SK-N-SH (cell line): ENCODE measurements around the gene MYO1E. TPM values are rescaled to one million over a fixed set of nuclear protein-coding genes. Genes with fewer than 3 reads are reported as not detected.

Source experiments
- CTCF ChIA-PET: fragments of 300-600, 350-600 bp; formaldehyde crosslinking; extraction: SDS; loops from one replicate; lab custom pipeline; 2021; lab: Yijun Ruan, JAX
- POLR2A ChIA-PET: fragments of 350-600 bp; sonication (Branson Sonifier 250); formaldehyde crosslinking; extraction: SDS; loops from one replicate; lab custom pipeline; 2020; ENCODE audit warnings: antibody characterized with exemption, inconsistent platforms; lab: Yijun Ruan, JAX
- DNase-seq: peaks from one replicate; pipeline ENCODE4 v3.0.0; 2012
- H2AFZ ChIP-seq: fragments of 200-600 bp; sonication (generic); 2 replicates; pipeline ENCODE4 v1.8.1; 2016; ENCODE audit warnings: antibody characterized with exemption, mild to moderate bottlenecking, low read depth
- H3F3A ChIP-seq: fragments of 200-600 bp; sonication (generic); replicated peaks from 2 replicates; pipeline ENCODE3; 2016; ENCODE audit warnings: antibody characterized with exemption, mild to moderate bottlenecking; ENCODE audit not compliant: insufficient read depth
- H3K27ac ChIP-seq, 2 experiments: fragments of 200-500 bp in 1 of 2; fragments of 200-600 bp in 1 of 2; sonication (Bioruptor generic) in 1 of 2; sonication (generic), shearing (Covaris generic) in 1 of 2; 2 replicates each; pipeline versions ENCODE4 v1.5.1 to v1.6.1; 2014 to 2016; ENCODE audit warnings: low read depth in 2 of 2, inconsistent platforms in 1 of 2, low read length in 1 of 2, mild to moderate bottlenecking in 1 of 2, mixed read lengths in 1 of 2
- H3K27me3 ChIP-seq: fragments of 200-600 bp; sonication (generic), shearing (Covaris generic); 2 replicates; pipeline ENCODE4 v1.6.1; 2016; ENCODE audit warnings: mixed run types; ENCODE audit not compliant: insufficient read depth
- H3K36me3 ChIP-seq, 2 experiments: fragments of 200-500 bp in 1 of 2; fragments of 200-600 bp in 1 of 2; sonication (Bioruptor generic) in 1 of 2; sonication (generic) in 1 of 2; replicated peaks in 1 of 2; 2 replicates each; pipeline versions ENCODE3 to v1.5.1; 2014 to 2016; ENCODE audit warnings: low read length in 1 of 2, mild to moderate bottlenecking in 1 of 2; ENCODE audit not compliant: insufficient read depth in 2 of 2, control insufficient read depth in 1 of 2
- H3K4me1 ChIP-seq, 2 experiments: fragments of 200-500 bp in 1 of 2; fragments of 200-600 bp in 1 of 2; sonication (Bioruptor generic) in 1 of 2; sonication (generic), shearing (Covaris generic) in 1 of 2; 2 replicates each; pipeline versions ENCODE4 v1.5.1 to v1.6.1; 2014 to 2016; ENCODE audit warnings: low read depth in 1 of 2, low read length in 1 of 2, mixed run types in 1 of 2; ENCODE audit not compliant: insufficient read depth in 2 of 2, control insufficient read depth in 1 of 2
- H3K4me2 ChIP-seq: fragments of 200-600 bp; sonication (generic), shearing (Covaris generic); 2 replicates; pipeline ENCODE4 v1.6.1; 2017; ENCODE audit warnings: mixed run types
- H3K4me3 ChIP-seq, 2 experiments: fragments of 200-500 bp in 1 of 2; fragments of 200-600 bp in 1 of 2; sonication (Bioruptor generic) in 1 of 2; sonication (generic), shearing (Covaris generic) in 1 of 2; 2 replicates each; pipeline versions ENCODE4 v1.5.1 to v1.8.1; 2014 to 2016; ENCODE audit warnings: low read depth in 2 of 2, inconsistent platforms in 1 of 2, low read length in 1 of 2, mild to moderate bottlenecking in 1 of 2, mixed read lengths in 1 of 2, moderate library complexity in 1 of 2
- H3K79me2 ChIP-seq: fragments of 200-600 bp; sonication (generic); 2 replicates; pipeline ENCODE4 v1.8.1; 2017; ENCODE audit warnings: mild to moderate bottlenecking; ENCODE audit not compliant: insufficient read depth
- H3K9ac ChIP-seq: fragments of 200-600 bp; sonication (generic); 2 replicates; pipeline ENCODE4 v1.6.1; 2017; ENCODE audit warnings: mixed run types
- H3K9me2 ChIP-seq: fragments of 200-600 bp; sonication (generic); 2 replicates; pipeline ENCODE4 v1.6.1; 2017; ENCODE audit warnings: mixed run types
- H3K9me3 ChIP-seq: fragments of 200-600 bp; sonication (generic); 2 replicates; pipeline ENCODE4 v1.6.1; 2017; ENCODE audit warnings: mixed run types, mild to moderate bottlenecking, moderate library complexity
- H4K20me1 ChIP-seq: fragments of 200-600 bp; sonication (generic); 2 replicates; pipeline ENCODE4 v1.6.1; 2017; ENCODE audit warnings: mild to moderate bottlenecking, mixed run types; ENCODE audit not compliant: insufficient read depth
- EZH2phosphoT487 ChIP-seq: fragments of 200-600 bp; sonication (generic); IDR thresholded peaks from 2 replicates; pipeline ENCODE4 v1.6.1; 2017; ENCODE audit warnings: low read depth, mixed run types, mild to moderate bottlenecking, antibody characterized with exemption, moderate library complexity, borderline replicate concordance
- FOXJ3 ChIP-seq: sonication (generic); formaldehyde crosslinking; IDR thresholded peaks from 2 replicates; pipeline ENCODE4 v1.5.1; 2020; ENCODE audit warnings: mild to moderate bottlenecking, missing genetic modification reagents
- IRF3 ChIP-seq: fragments of 150-350 bp; IDR thresholded peaks from 2 replicates; pipeline ENCODE4 v1.6.1; 2016; ENCODE audit warnings: mild to moderate bottlenecking, low read depth, low read length
- JUND ChIP-seq: IDR thresholded peaks from 2 replicates; pipeline ENCODE4 v1.4.0; 2012
- MAX ChIP-seq: IDR thresholded peaks from 2 replicates; pipeline ENCODE4 v1.4.0; 2012; ENCODE audit warnings: low read depth
- MXI1 ChIP-seq: IDR thresholded peaks from 2 replicates; pipeline ENCODE4 v1.6.1; 2012; ENCODE audit warnings: mild to moderate bottlenecking, low read depth, low read length, improper control_type of control experiment
- POLR2AphosphoS5 ChIP-seq: IDR thresholded peaks from 2 replicates; pipeline ENCODE4 v1.6.1; 2012; ENCODE audit warnings: low read depth, low read length
- RCOR1 ChIP-seq: fragments of 150-350 bp; IDR thresholded peaks from 2 replicates; pipeline ENCODE4 v1.6.1; 2017; ENCODE audit warnings: antibody characterized with exemption, low read length
- SMC3 ChIP-seq: IDR thresholded peaks from 2 replicates; pipeline ENCODE4 v1.6.1; 2012; ENCODE audit warnings: low read depth, low read length, improper control_type of control experiment
- ZBTB33 ChIP-seq: IDR thresholded peaks from 2 replicates; pipeline ENCODE4 v1.4.0; 2012; ENCODE audit warnings: low read depth, borderline replicate concordance
- WGBS: methylation state at CpG from one replicate; pipeline ENCODE4 v1.1.6; 2017; ENCODE audit warnings: low lambda C conversion rate; 5-methylcytosine and 5-hydroxymethylcytosine counted together
- polyA plus RNA-seq, 3 experiments: library from polyadenylated mRNA; depleted of rRNA; stranded (reverse); fragments of >200 nt; gene quantifications; 2 replicates each; pipeline ENCODE4 v1.2.3, GENCODE V29; 2012
- TF ChIP-seq, protein P1 (sequence below): IDR thresholded peaks from 2 replicates; pipeline ENCODE4 v1.6.1; 2012; ENCODE audit warnings: mild to moderate bottlenecking, low read depth, low read length, moderate library complexity

The MYO1E gene
- polyA plus RNA-seq, 1 of the 3 experiments (the other 2 are of a cell fraction) = 9.7 TPM

DNA sequence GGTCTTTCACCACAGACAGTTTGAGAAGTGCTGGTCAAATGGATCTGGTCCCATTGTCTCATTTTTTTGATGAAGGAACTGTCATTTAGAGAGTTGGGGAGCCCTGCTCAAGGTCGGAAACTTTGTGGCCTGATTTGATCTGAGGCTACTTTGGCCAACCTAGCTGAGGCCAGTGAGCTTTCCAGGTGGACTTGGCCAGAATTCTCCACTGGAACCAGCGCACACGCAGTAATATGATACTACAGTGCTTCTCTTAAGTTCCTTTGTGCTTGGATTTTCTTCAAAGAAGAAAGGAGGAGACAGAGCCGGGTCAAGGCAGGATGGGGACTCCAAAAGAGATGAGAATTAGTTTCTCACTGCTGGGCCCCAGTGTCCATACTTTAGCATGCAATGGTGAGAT is 217.2 kb downstream of the MYO1E start:
- ChIA-PET CTCF (no interaction called here), POLR2A (no interaction called here)
- Histone ChIP-seq H4K20me1 (no peaks in the 10 kb centered on the region), H3K27ac (no peak overlapping the region), H3K4me2 (no peak overlapping the region), H3K4me1 (no peaks in the 10 kb centered on the region), H2AFZ (no peak overlapping the region), H3K9ac (no peak overlapping the region), H3K36me3 (peaks cover 11 to 23% of the 10 kb centered on the region in 2 experiments), H3K27me3 (no peaks in the 10 kb centered on the region), H3K4me3 (no peak overlapping the region), H3K79me2 (no peaks in the 10 kb centered on the region), H3K9me2 (no peaks in the 10 kb centered on the region), H3F3A (no peaks in the 10 kb centered on the region), H3K9me3 (no peaks in the 10 kb centered on the region)
- no peak for TF ChIP-seq SMC3
- TF ChIP-seq, protein P1, sequence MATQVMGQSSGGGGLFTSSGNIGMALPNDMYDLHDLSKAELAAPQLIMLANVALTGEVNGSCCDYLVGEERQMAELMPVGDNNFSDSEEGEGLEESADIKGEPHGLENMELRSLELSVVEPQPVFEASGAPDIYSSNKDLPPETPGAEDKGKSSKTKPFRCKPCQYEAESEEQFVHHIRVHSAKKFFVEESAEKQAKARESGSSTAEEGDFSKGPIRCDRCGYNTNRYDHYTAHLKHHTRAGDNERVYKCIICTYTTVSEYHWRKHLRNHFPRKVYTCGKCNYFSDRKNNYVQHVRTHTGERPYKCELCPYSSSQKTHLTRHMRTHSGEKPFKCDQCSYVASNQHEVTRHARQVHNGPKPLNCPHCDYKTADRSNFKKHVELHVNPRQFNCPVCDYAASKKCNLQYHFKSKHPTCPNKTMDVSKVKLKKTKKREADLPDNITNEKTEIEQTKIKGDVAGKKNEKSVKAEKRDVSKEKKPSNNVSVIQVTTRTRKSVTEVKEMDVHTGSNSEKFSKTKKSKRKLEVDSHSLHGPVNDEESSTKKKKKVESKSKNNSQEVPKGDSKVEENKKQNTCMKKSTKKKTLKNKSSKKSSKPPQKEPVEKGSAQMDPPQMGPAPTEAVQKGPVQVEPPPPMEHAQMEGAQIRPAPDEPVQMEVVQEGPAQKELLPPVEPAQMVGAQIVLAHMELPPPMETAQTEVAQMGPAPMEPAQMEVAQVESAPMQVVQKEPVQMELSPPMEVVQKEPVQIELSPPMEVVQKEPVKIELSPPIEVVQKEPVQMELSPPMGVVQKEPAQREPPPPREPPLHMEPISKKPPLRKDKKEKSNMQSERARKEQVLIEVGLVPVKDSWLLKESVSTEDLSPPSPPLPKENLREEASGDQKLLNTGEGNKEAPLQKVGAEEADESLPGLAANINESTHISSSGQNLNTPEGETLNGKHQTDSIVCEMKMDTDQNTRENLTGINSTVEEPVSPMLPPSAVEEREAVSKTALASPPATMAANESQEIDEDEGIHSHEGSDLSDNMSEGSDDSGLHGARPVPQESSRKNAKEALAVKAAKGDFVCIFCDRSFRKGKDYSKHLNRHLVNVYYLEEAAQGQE = no peak
- TF ChIP-seq POLR2AphosphoS5 = no peak
- DNase-seq = no peak
- 100% methylated on average over 4 of the region's 4 CpGs for WGBS

- H3K4me2 ChIP-seq = no peak overlapping the region
- CTCF ChIA-PET = interaction anchor here (0.8 to 1.5 kb wide), 3 partner anchors 174 to 339 kb away, joined by 3 to 4 read pairs (median 4); no protein-coding TSS in a partner anchor
- H3K27me3 ChIP-seq = no peaks in the 10 kb centered on the region
- no peak overlapping the region for H3K9ac ChIP-seq
- no peaks in the 10 kb centered on the region for H3K79me2 ChIP-seq
- 96% methylated on average over 7 of the region's 8 CpGs for WGBS
- H2AFZ ChIP-seq = no peak overlapping the region
- no peak overlapping the region for H3K27ac ChIP-seq
- POLR2A ChIA-PET = no interaction called here
- TF ChIP-seq JUND (no peak), MXI1 (no peak), FOXJ3 (CRISPR knock-in tag) (no peak), MAX (no peak), RCOR1 (no peak), EZH2phosphoT487 (no peak), IRF3 (no peak), ZBTB33 (no peak)
- no peak for DNase-seq
- no peaks in the 10 kb centered on the region for H3K9me2 ChIP-seq
- no peaks in the 10 kb centered on the region for H3K9me3 ChIP-seq
- peaks cover 15 to 23% of the 10 kb centered on the region in 2 experiments for H3K36me3 ChIP-seq
- no peaks in the 10 kb centered on the region for H4K20me1 ChIP-seq
- no peak overlapping the region for H3K4me3 ChIP-seq
- H3K4me1 ChIP-seq = no peaks in the 10 kb centered on the region
- H3F3A ChIP-seq = no peaks in the 10 kb centered on the region
Observed at GRCh38 chr15:59154243-59154642, 218.4 kb downstream of the MYO1E start.
